Osteoblast (primary cell): ENCODE data around the gene PHLDA3. TPM values are rescaled to one million over a fixed set of nuclear protein-coding genes. Genes with fewer than 3 reads are reported as not detected.
"Not testable (repeated sequence)": the region's sequence is repeated elsewhere in the genome, so short reads cannot be mapped to it uniquely, and the experiment has no call there.

Experiments used
- DNase-seq: peaks from one replicate; pipeline ENCODE4 v3.0.0; 2011; ENCODE audit warnings: low spot score, mixed read lengths; ENCODE audit not compliant: insufficient read length; ENCODE audit errors: missing footprints
- H2AFZ ChIP-seq: 2 replicates; pipeline ENCODE4 v1.6.0; 2011; ENCODE audit warnings: mild to moderate bottlenecking, low read length
- H3K27ac ChIP-seq: 2 replicates; pipeline ENCODE4 v1.5.1; 2011; ENCODE audit warnings: mild to moderate bottlenecking, low read depth, low read length, moderate library complexity
- H3K27me3 ChIP-seq: 2 replicates; pipeline ENCODE4 v1.6.0; 2012; ENCODE audit warnings: mild to moderate bottlenecking, control low read depth, inconsistent platforms, low read length, moderate library complexity; ENCODE audit not compliant: insufficient read depth
- H3K36me3 ChIP-seq: 2 replicates; pipeline ENCODE4 v1.5.1; 2011; ENCODE audit warnings: mild to moderate bottlenecking, low read length, control low read depth, moderate library complexity; ENCODE audit not compliant: insufficient read depth
- H3K4me1 ChIP-seq: 2 replicates; pipeline ENCODE4 v1.5.1; 2011; ENCODE audit warnings: mild to moderate bottlenecking, low read length, control low read depth, moderate library complexity; ENCODE audit not compliant: insufficient read depth
- H3K4me2 ChIP-seq: 2 replicates; pipeline ENCODE4 v1.6.0; 2011; ENCODE audit warnings: mild to moderate bottlenecking, low read length; ENCODE audit not compliant: insufficient read depth
- H3K4me3 ChIP-seq: fragments of 200-600 bp; sonication (generic); 3 replicates; pipeline ENCODE4 v1.5.1; 2012; ENCODE audit warnings: mild to moderate bottlenecking, low read length, inconsistent platforms; ENCODE audit not compliant: insufficient read depth
- H3K79me2 ChIP-seq: 2 replicates; pipeline ENCODE4 v1.6.0; 2012; ENCODE audit warnings: mild to moderate bottlenecking, low read length, control low read depth, inconsistent platforms; ENCODE audit not compliant: insufficient read depth
- H3K9me3 ChIP-seq: 2 replicates; pipeline ENCODE4 v1.5.1; 2011; ENCODE audit warnings: low read depth, low read length, control low read depth
- H4K20me1 ChIP-seq: 2 replicates; pipeline ENCODE4 v1.6.0; 2012; ENCODE audit warnings: mild to moderate bottlenecking, low read length, control low read depth; ENCODE audit not compliant: insufficient read depth
- total RNA-seq: library from RNA; depleted of rRNA; stranded (reverse); fragments of >200 nt; gene quantifications from 2 replicates; pipeline ENCODE4 v1.2.3, GENCODE V29; 2012
- TF ChIP-seq, protein P1 (sequence below): IDR thresholded peaks from 2 replicates; pipeline ENCODE4 v1.5.1; 2011; ENCODE audit warnings: mild to moderate bottlenecking, low read depth, low read length, moderate library complexity; ENCODE audit errors: extremely low read depth

The PHLDA3 gene
- total RNA-seq, 1 donor = 116 TPM

DNA sequence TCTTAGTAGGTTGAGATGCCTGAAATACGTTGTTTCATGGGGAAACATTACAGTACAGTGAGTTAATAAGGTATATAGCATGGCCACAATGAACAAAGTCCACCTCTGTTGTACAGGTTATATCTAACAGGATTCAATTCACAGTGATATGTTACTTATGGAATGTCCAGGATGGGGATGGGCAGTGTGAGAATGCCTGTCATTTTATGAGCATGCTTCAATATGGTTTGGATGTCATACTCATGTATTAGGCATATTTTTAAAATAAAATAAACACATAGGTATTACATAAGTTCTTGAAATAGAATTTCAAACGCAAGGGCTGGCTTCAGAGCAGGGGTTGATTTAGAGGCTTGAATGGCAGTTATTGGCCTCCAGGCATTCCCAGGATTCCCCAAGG lies 6.1 kb upstream of the PHLDA3 start:
- Histone ChIP-seq H3K4me1 (peaks cover 38% of the 10 kb centered on the region), H3K27me3 (no peaks in the 10 kb centered on the region), H3K79me2 (no peaks in the 10 kb centered on the region), H2AFZ (no peak overlapping the region), H4K20me1 (no peaks in the 10 kb centered on the region), H3K4me3 (no peak overlapping the region), H3K27ac (no peak overlapping the region), H3K36me3 (no peaks in the 10 kb centered on the region), H3K4me2 (no peak overlapping the region), H3K9me3 (no peaks in the 10 kb centered on the region)
- TF ChIP-seq, protein P1, sequence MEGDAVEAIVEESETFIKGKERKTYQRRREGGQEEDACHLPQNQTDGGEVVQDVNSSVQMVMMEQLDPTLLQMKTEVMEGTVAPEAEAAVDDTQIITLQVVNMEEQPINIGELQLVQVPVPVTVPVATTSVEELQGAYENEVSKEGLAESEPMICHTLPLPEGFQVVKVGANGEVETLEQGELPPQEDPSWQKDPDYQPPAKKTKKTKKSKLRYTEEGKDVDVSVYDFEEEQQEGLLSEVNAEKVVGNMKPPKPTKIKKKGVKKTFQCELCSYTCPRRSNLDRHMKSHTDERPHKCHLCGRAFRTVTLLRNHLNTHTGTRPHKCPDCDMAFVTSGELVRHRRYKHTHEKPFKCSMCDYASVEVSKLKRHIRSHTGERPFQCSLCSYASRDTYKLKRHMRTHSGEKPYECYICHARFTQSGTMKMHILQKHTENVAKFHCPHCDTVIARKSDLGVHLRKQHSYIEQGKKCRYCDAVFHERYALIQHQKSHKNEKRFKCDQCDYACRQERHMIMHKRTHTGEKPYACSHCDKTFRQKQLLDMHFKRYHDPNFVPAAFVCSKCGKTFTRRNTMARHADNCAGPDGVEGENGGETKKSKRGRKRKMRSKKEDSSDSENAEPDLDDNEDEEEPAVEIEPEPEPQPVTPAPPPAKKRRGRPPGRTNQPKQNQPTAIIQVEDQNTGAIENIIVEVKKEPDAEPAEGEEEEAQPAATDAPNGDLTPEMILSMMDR = no peak
- no peak for DNase-seq

DNA sequence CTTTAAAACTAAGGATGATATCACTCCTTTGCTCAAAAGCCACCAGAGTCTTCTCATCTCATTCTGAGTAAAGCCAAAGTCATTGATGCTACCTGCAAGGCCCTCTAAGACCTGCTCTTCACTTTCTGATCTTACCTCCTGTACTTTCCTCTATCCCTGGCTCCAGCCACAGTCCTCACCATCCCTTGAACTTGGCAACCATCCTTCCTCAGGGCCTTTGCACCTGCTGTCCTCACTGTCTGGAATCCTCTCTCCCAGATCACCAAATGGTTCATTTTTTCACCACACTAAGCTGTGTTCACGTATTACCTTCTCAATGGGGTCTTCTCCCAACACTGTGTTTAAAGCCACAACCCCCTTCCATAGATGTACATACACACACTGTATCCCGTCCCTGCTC lies 4.3 kb upstream of the PHLDA3 start:
- Histone ChIP-seq H3K4me1 (peaks cover 45% of the 10 kb centered on the region), H4K20me1 (peaks cover 4% of the 10 kb centered on the region), H3K79me2 (peaks cover 5% of the 10 kb centered on the region)

DNA sequence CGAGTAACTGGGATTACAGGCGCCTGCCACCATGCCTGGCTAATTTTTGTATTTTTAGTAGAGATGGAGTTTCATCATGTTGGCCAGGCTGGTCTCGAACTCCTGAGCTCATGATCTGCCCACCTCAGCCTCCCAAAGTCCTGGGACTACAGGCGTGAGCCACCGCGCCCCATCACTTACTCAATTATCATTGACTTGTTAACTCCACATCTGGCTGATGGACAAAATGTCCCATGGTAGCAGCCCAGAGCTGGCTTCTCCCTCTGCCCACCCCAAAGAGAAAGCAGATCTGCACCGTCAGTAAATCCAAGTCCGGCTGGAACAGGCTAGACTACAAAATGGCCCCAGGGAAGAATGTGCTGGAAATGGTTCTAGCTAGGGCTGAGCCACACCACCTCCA lies 3.3 kb upstream of the PHLDA3 start:
- peaks cover 13% of the 10 kb centered on the region for H4K20me1 ChIP-seq
- peak; percentile 80 for DNase-seq
- not testable (repeated sequence) for H3K36me3 ChIP-seq, H3K9me3 ChIP-seq, H2AFZ ChIP-seq, H3K27me3 ChIP-seq, H3K27ac ChIP-seq, H3K4me3 ChIP-seq, H3K4me2 ChIP-seq
- H3K79me2 ChIP-seq = peaks cover 15% of the 10 kb centered on the region
- H3K4me1 ChIP-seq = peaks cover 41% of the 10 kb centered on the region

More for the DNA sequence above, 4.3 kb upstream of the PHLDA3 start:
- Histone ChIP-seq H3K27ac (no peak overlapping the region), H3K36me3 (no peaks in the 10 kb centered on the region), H2AFZ (no peak overlapping the region), H3K4me3 (no peak overlapping the region), H3K9me3 (no peaks in the 10 kb centered on the region), H3K27me3 (no peaks in the 10 kb centered on the region), H3K4me2 (no peak overlapping the region)
- TF ChIP-seq, protein P1 = no peak
- no peak for DNase-seq

DNA sequence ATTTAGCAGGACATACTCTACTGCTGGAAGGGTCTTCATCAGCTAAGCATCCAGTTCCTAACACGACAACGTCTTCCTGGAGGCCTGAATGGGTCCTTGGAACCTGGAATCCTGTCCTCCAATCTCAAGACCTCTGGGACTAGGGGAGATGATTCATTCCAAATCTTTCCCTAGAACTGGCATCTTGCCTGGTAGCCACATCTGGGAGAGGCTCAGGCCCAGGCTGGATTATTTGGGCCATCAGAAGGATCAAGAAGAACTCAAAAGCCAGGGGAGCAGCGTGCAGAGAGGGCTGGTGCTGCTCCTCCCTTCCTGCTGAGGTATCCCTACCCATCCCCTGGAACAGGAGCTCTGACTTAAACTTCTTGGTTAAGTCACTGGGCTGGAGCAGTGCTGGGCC lies 2.8 kb upstream of the PHLDA3 start:
- TF ChIP-seq, protein P1 = no peak
- no peaks in the 10 kb centered on the region for H3K27me3 ChIP-seq
- peaks cover 21% of the 10 kb centered on the region for H3K79me2 ChIP-seq
- H3K27ac ChIP-seq = peak overlapping the region; percentile 3
- H3K4me3 ChIP-seq = no peak overlapping the region
- no peak overlapping the region for H2AFZ ChIP-seq
- peak; percentile 98 for DNase-seq
- H3K4me2 ChIP-seq = peak overlapping the region; percentile 5
- H3K9me3 ChIP-seq = no peaks in the 10 kb centered on the region
- H4K20me1 ChIP-seq = peaks cover 17% of the 10 kb centered on the region
- H3K4me1 ChIP-seq = peaks cover 39% of the 10 kb centered on the region
- no peaks in the 10 kb centered on the region for H3K36me3 ChIP-seq
